Liver (tissue), 9 donors: ENCODE data around the gene CCBE1. TPM values are rescaled to one million over a fixed set of nuclear protein-coding genes. Genes with fewer than 3 reads are reported as not detected.

Experiments used
- DNase-seq: peaks from one replicate; pipeline ENCODE4 v3.0.0-alpha.2; 2017; ENCODE audit warnings: low spot score
- H3K27ac ChIP-seq, 2 donors: one replicate each; pipeline ENCODE4 v1.7.0; 2013; ENCODE audit warnings: inconsistent platforms in 2 of 2, low read length in 2 of 2, control low read depth in 1 of 2, low read depth in 1 of 2, mild to moderate bottlenecking in 1 of 2
- H3K27me3 ChIP-seq, 4 donors: one replicate each; pipeline versions ENCODE4 v1.6.1 to v1.7.0; 2013; ENCODE audit warnings: low read length in 3 of 4, inconsistent platforms in 1 of 4, mild to moderate bottlenecking in 1 of 4, moderate library complexity in 1 of 4; ENCODE audit not compliant: control insufficient read depth in 4 of 4, insufficient read depth in 4 of 4
- H3K36me3 ChIP-seq, 4 donors: one replicate each; pipeline versions ENCODE4 v1.6.1 to v1.7.0; 2013; ENCODE audit warnings: low read length in 3 of 4, mild to moderate bottlenecking in 3 of 4, low read depth in 1 of 4, moderate library complexity in 1 of 4; ENCODE audit not compliant: control insufficient read depth in 4 of 4, insufficient read depth in 3 of 4
- H3K4me1 ChIP-seq, 4 donors: one replicate each; pipeline versions ENCODE4 v1.6.1 to v1.7.0; 2013; ENCODE audit warnings: low read length in 3 of 4, mild to moderate bottlenecking in 3 of 4, moderate library complexity in 1 of 4; ENCODE audit not compliant: control insufficient read depth in 4 of 4, insufficient read depth in 4 of 4
- H3K4me3 ChIP-seq, 3 donors: one replicate each; pipeline versions ENCODE4 v1.6.1 to v1.7.0; 2013; ENCODE audit warnings: low read length in 3 of 3, control low read depth in 1 of 3, low read depth in 1 of 3, mild to moderate bottlenecking in 1 of 3
- H3K9ac ChIP-seq, 2 donors: one replicate each; pipeline ENCODE4 v1.7.0; 2013; ENCODE audit warnings: low read length in 2 of 2, mild to moderate bottlenecking in 2 of 2, moderate library complexity in 2 of 2, control low read depth in 1 of 2, low read depth in 1 of 2
- H3K9me3 ChIP-seq, 4 donors: one replicate each; pipeline versions ENCODE4 v1.6.1 to v1.7.0; 2013; ENCODE audit warnings: low read length in 3 of 4; ENCODE audit not compliant: control insufficient read depth in 4 of 4
- CTCF ChIP-seq: fragments of 150-350 bp; IDR thresholded peaks from 2 replicates; pipeline ENCODE4 v1.5.1; 2017; ENCODE audit warnings: improper control_type of control experiment, low read depth, low read length; ENCODE audit not compliant: missing input control
- HNF4G ChIP-seq: IDR thresholded peaks from 2 replicates; pipeline ENCODE4 v1.6.1; 2016; ENCODE audit warnings: antibody characterized with exemption
- JUND ChIP-seq, 2 donors: IDR thresholded peaks; 2 replicates each; pipeline ENCODE4 v1.6.1; 2016; ENCODE audit warnings: antibody characterized with exemption in 2 of 2
- RAD21 ChIP-seq, 2 donors: IDR thresholded peaks; 2 replicates each; pipeline ENCODE4 v1.6.1; 2016; ENCODE audit warnings: antibody characterized with exemption in 2 of 2, mild to moderate bottlenecking in 2 of 2
- REST ChIP-seq: IDR thresholded peaks from 2 replicates; pipeline ENCODE4 v1.6.1; 2016; ENCODE audit warnings: antibody characterized with exemption, mild to moderate bottlenecking
- YY1 ChIP-seq: IDR thresholded peaks from 2 replicates; pipeline ENCODE4 v1.6.1; 2016; ENCODE audit warnings: antibody characterized with exemption, mild to moderate bottlenecking
- WGBS: extraction: QIAGEN DNeasy Blood & Tissue Kit; methylation state at CpG from one replicate; pipeline ENCODE4 v1.1.7; 2013; 5-methylcytosine and 5-hydroxymethylcytosine counted together
- polyA plus RNA-seq, 2 donors: library from polyadenylated mRNA; stranded (reverse) in 1 of 2; unstranded in 1 of 2; fragments of 200-250 nt in 1 of 2; fragments of >200 nt in 1 of 2; fragmentation: Nextera tagmentation in 1 of 2; extraction: Ambion mirVana in 1 of 2; gene quantifications; one replicate each; pipeline versions ENCODE4 v1.2.1 to v1.2.3, GENCODE V29; 2013 to 2015
- total RNA-seq, 2 donors: library from RNA; depleted of rRNA; stranded (reverse); fragments of >200 nt; gene quantifications; one replicate each; pipeline ENCODE4 v1.2.3, GENCODE V29; 2014
- donor health status: healthy.
- donor health status: healthy.
- donor health status: healthy.
- donor health status: healthy.
- donor health status: healthy.

CCBE1 gene
- total and polyA plus RNA-seq, 4 donors = 1.8 to 2.6 (median 2.2) TPM

DNA sequence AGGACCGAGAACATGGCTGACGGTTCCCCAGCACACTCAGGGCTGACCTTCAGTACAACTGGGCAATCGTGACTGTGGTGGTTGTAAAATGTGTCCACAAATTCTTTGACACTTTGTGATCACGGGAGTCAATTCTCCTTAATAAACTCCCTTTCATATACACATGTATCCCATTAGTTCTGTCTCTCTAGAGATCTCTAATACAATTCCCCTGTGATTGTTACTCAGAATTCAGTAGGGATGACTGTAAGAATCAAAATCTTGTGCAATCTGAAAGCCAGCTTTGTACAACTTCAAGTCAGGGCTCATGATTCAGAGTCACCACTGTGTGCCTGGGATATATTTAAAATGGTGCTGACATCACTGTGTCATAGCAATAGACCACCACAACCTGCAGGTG is 248.7 kb downstream of the CCBE1 start:
- Histone ChIP-seq H3K4me3 (no peak overlapping the region), H3K4me1 (peaks cover 0 to under 1% (median under 1%) of the 10 kb centered on the region in 4 donors), H3K9ac (no peak overlapping the region), H3K27ac (no peak overlapping the region), H3K9me3 (peaks cover 0 to 2% (median 0%) of the 10 kb centered on the region in 4 donors), H3K27me3 (no peaks in the 10 kb centered on the region), H3K36me3 (no peaks in the 10 kb centered on the region)
- DNase-seq = no peak
- TF ChIP-seq HNF4G (no peak), YY1 (no peak), RAD21 (IDR thresholded peaks at IDR 0.05) (no peak), REST (no peak)
- 87% methylated on average over 4 of the region's 4 CpGs for WGBS

DNA sequence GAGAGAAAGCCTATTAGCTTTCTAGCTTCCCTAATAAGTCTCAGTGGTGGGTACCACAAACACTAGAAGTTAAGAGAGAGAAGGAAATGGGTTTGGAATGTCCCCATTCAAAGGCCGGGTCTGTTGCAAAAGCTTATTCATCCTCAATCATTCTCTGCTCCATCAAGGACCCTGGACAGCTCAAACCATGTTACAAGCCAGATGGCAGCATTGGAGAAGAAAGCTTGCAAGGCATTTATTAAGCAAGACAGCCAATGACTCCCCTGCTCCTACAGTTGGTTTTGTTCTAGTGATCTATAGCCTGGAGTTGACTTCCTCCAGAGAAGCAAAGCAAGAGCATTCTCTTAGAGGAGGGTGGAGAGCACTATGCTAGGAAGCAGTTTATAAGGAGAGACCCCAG is 251.2 kb downstream of the CCBE1 start:
- Histone ChIP-seq H3K9me3 (peaks cover 0 to 3% (median 1%) of the 10 kb centered on the region in 4 donors), H3K4me3 (no peak overlapping the region), H3K27me3 (no peaks in the 10 kb centered on the region), H3K36me3 (no peaks in the 10 kb centered on the region), H3K4me1 (no peaks in the 10 kb centered on the region), H3K9ac (no peak overlapping the region), H3K27ac (no peak overlapping the region)
- TF ChIP-seq JUND (IDR thresholded peaks at IDR 0.05) (no peak), REST (peak; percentile 56)
- 27% methylated on average over 1 of the region's 1 CpG for WGBS
- no peak for DNase-seq

DNA sequence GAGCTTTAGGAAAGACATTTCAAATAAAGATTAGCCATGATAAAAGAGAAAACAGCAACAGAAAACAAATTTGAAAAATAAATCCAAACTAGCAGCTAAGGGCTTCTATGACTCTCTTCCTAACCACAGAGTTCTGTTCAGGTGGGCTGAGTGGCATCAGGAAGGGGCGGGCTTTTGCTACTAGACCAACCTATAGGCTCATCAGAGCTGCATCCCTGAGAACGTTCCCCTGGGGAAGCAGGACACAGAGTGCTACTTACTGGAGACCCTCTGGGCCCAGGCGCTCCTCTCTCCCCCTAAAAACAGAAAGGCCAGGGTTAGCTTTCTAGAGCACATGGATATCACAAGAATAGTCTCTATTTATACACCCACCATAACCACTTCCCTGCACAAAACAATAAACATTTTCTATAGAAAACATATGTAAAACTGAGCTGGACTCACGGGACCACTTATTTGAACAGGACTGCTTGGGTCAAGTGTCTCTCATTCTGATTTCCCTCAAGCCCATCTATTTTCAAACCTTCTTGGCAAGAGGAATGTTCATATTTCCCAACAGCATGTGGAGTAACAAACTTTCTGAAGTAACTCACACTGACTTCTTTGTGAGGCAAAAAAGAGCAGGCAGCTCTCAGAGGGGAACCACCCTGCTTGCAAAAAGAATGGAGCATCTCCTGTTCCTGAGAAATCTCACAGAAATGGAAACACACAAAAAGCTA is 259.2 kb downstream of the CCBE1 start:
- no peak overlapping the region for H3K9ac ChIP-seq
- no peak overlapping the region for H3K27ac ChIP-seq
- no peaks in the 10 kb centered on the region for H3K4me1 ChIP-seq
- H3K27me3 ChIP-seq = peaks cover 0 to 4% (median 0%) of the 10 kb centered on the region in 4 donors
- no peak for DNase-seq
- no peaks in the 10 kb centered on the region for H3K36me3 ChIP-seq
- 71% methylated on average over 4 of the region's 4 CpGs for WGBS
- no peak for TF ChIP-seq RAD21 (IDR thresholded peaks at IDR 0.05)
- no peak for TF ChIP-seq CTCF
- TF ChIP-seq YY1 = no peak
- no peak overlapping the region for H3K4me3 ChIP-seq
- peaks cover 0 to 3% (median under 1%) of the 10 kb centered on the region in 4 donors for H3K9me3 ChIP-seq
